ENCODE measurements around the gene TUBGCP6. TPM values are rescaled to one million over a fixed set of nuclear protein-coding genes. Genes with fewer than 3 reads are reported as not detected.

Gene TUBGCP6
- total RNA-seq, 1 donor from 2014 or later: 26.3 TPM

GRCh38 chr22:50233223-50233622 is 11.6 kb downstream of the TUBGCP6 start:
- Histone ChIP-seq H4K20me1 (ENCODE audit: insufficient read depth, low read length) (peaks cover 65% of the 10 kb centered on the region), H3K4me2 (ENCODE audit: low read length) (no peak overlapping the region), H3K4me3 (ENCODE audit: insufficient read depth, low read depth, low read length) (no peak overlapping the region), H3K9me3 (ENCODE audit: insufficient read depth, low read depth, low read length) (peaks cover 4% of the 10 kb centered on the region), H3K9ac (ENCODE audit: low read length) (no peak overlapping the region), H3K79me2 (ENCODE audit: insufficient read depth, low read length) (peaks cover 48% of the 10 kb centered on the region), H3K27ac (ENCODE audit: low read depth, low read length) (no peak overlapping the region), H3K27me3 (ENCODE audit: insufficient read depth, low read length) (no peaks in the 10 kb centered on the region), H2AFZ (ENCODE audit: low read depth, low read length) (no peak overlapping the region), H3K4me1 (ENCODE audit: insufficient read depth, low read length) (no peaks in the 10 kb centered on the region), H3K36me3 (ENCODE audit: insufficient read depth, low read length) (no peaks in the 10 kb centered on the region)
- Mint-ChIP-seq H3K9me3 (ENCODE audit: unreplicated experiment) (no peaks in the 10 kb centered on the region), H3K36me3 (ENCODE audit: low read depth, unreplicated experiment) (peaks cover 17% of the 10 kb centered on the region), H3K27ac (ENCODE audit: unreplicated experiment) (no peak overlapping the region), H3K27me3 (ENCODE audit: low read depth, unreplicated experiment) (no peaks in the 10 kb centered on the region), H3K4me1 (ENCODE audit: low read depth, unreplicated experiment) (peaks cover 7% of the 10 kb centered on the region), H3K4me3 (ENCODE audit: unreplicated experiment) (no peak overlapping the region)
- no peak for TF ChIP-seq EZH2 (IDR thresholded peaks at IDR 0.05; ENCODE audit: insufficient read depth, low read length)
- no peak for TF ChIP-seq CTCF (IDR thresholded peaks at IDR 0.05; ENCODE audit: insufficient read depth, low read depth, low read length)
- DNase-seq (ENCODE audit: low read depth) (no peak), FAIRE-seq (no peak)

- no peak overlapping the region for H3K4me3 ChIP-seq (ENCODE audit: insufficient read depth, low read depth, low read length)
- H3K4me1 ChIP-seq (ENCODE audit: insufficient read depth, low read length): no peaks in the 10 kb centered on the region
- Mint-ChIP-seq H3K4me1 (ENCODE audit: low read depth, unreplicated experiment) (peaks cover 7% of the 10 kb centered on the region), H3K9me3 (ENCODE audit: unreplicated experiment) (no peaks in the 10 kb centered on the region), H3K27me3 (ENCODE audit: low read depth, unreplicated experiment) (no peaks in the 10 kb centered on the region), H3K4me3 (ENCODE audit: unreplicated experiment) (no peak overlapping the region), H3K27ac (ENCODE audit: unreplicated experiment) (no peak overlapping the region), H3K36me3 (ENCODE audit: low read depth, unreplicated experiment) (peaks cover 17% of the 10 kb centered on the region)
- peaks cover 43% of the 10 kb centered on the region for H3K79me2 ChIP-seq (ENCODE audit: insufficient read depth, low read length)
- H3K9me3 ChIP-seq (ENCODE audit: insufficient read depth, low read depth, low read length): peaks cover 4% of the 10 kb centered on the region
- H3K27ac ChIP-seq (ENCODE audit: low read depth, low read length): no peak overlapping the region
- H3K36me3 ChIP-seq (ENCODE audit: insufficient read depth, low read length): no peaks in the 10 kb centered on the region
- DNase-seq (ENCODE audit: low read depth): no peak
- H3K27me3 ChIP-seq (ENCODE audit: insufficient read depth, low read length): no peaks in the 10 kb centered on the region
- no peak overlapping the region for H2AFZ ChIP-seq (ENCODE audit: low read depth, low read length)
- H3K9ac ChIP-seq (ENCODE audit: low read length): no peak overlapping the region
- no peak overlapping the region for H3K4me2 ChIP-seq (ENCODE audit: low read length)
- peaks cover 60% of the 10 kb centered on the region for H4K20me1 ChIP-seq (ENCODE audit: insufficient read depth, low read length)
- FAIRE-seq: no peak
- no peak for TF ChIP-seq EZH2 (IDR thresholded peaks at IDR 0.05; ENCODE audit: insufficient read depth, low read length)
- TF ChIP-seq CTCF (IDR thresholded peaks at IDR 0.05; ENCODE audit: insufficient read depth, low read depth, low read length): no peak
Observed at GRCh38 chr22:50232481-50233151, 12.2 kb downstream of the TUBGCP6 start.

GRCh38 chr22:50229370-50229769 is 15.5 kb downstream of the TUBGCP6 start:
- no peak overlapping the region for H3K4me3 ChIP-seq (ENCODE audit: insufficient read depth, low read depth, low read length)
- no peak overlapping the region for H3K27ac ChIP-seq (ENCODE audit: low read depth, low read length)
- H3K4me1 Mint-ChIP-seq (ENCODE audit: low read depth, unreplicated experiment): no peaks in the 10 kb centered on the region
- H3K36me3 ChIP-seq (ENCODE audit: insufficient read depth, low read length): no peaks in the 10 kb centered on the region
- H3K27me3 ChIP-seq (ENCODE audit: insufficient read depth, low read length): no peaks in the 10 kb centered on the region
- H3K36me3 Mint-ChIP-seq (ENCODE audit: low read depth, unreplicated experiment): peaks cover 15% of the 10 kb centered on the region
- TF ChIP-seq CTCF (IDR thresholded peaks at IDR 0.05; ENCODE audit: insufficient read depth, low read depth, low read length) (no peak), EZH2 (IDR thresholded peaks at IDR 0.05; ENCODE audit: insufficient read depth, low read length) (no peak)
- no peaks in the 10 kb centered on the region for H3K9me3 Mint-ChIP-seq (ENCODE audit: unreplicated experiment)
- DNase-seq (ENCODE audit: low read depth) (no peak), FAIRE-seq (no peak)
- peaks cover 42% of the 10 kb centered on the region for H4K20me1 ChIP-seq (ENCODE audit: insufficient read depth, low read length)
- no peak overlapping the region for H3K4me3 Mint-ChIP-seq (ENCODE audit: unreplicated experiment)
- no peak overlapping the region for H3K9ac ChIP-seq (ENCODE audit: low read length)
- H3K4me2 ChIP-seq (ENCODE audit: low read length): no peak overlapping the region
- H3K27ac Mint-ChIP-seq (ENCODE audit: unreplicated experiment): no peak overlapping the region
- peaks cover 17% of the 10 kb centered on the region for H3K79me2 ChIP-seq (ENCODE audit: insufficient read depth, low read length)
- no peaks in the 10 kb centered on the region for H3K27me3 Mint-ChIP-seq (ENCODE audit: low read depth, unreplicated experiment)
- no peaks in the 10 kb centered on the region for H3K9me3 ChIP-seq (ENCODE audit: insufficient read depth, low read depth, low read length)
- no peaks in the 10 kb centered on the region for H3K4me1 ChIP-seq (ENCODE audit: insufficient read depth, low read length)
- H2AFZ ChIP-seq (ENCODE audit: low read depth, low read length): no peak overlapping the region
